TTC549 (cell line): ENCODE results near the gene CLN6.

Experiments used
- FAIRE-seq: peaks from 2 replicates; lab custom pipeline; 2012; peaks lifted over from hg19 to GRCh38; lab: Jason Lieb, UNC

CLN6 gene

GRCh38 chr15:68229386-68230156 lies at the start of gene CLN6:
Gene CLN6, minus strand, starts transcription at chr15:68229728. Its CDS starts 144 bp downstream, at chr15:68229584.
- FAIRE-seq: no peak

- no peak for FAIRE-seq
Observed at GRCh38 chr15:68278595-68279405, 49.3 kb upstream of the CLN6 start.

- no peak for FAIRE-seq
Observed at GRCh38 chr15:68278345-68278594, 48.7 kb upstream of the CLN6 start.

GRCh38 chr15:68277603-68278344 lies 48.2 kb upstream of the CLN6 start, which contains the start of gene FEM1B:
Gene FEM1B, plus strand, starts transcription at chr15:68277745. Its CDS starts 673 bp downstream, at chr15:68278418.
- no peak for FAIRE-seq

GRCh38 chr15:68277131-68277602 lies 47.6 kb upstream of the CLN6 start:
- FAIRE-seq: no peak

GRCh38 chr15:68276668-68277067 lies 47.1 kb upstream of the CLN6 start:
- FAIRE-seq: no peak

- no peak for FAIRE-seq
Observed at GRCh38 chr15:68275165-68275746, 45.7 kb upstream of the CLN6 start.

- FAIRE-seq: no peak
Observed at GRCh38 chr15:68274201-68274848, 44.8 kb upstream of the CLN6 start.

GRCh38 chr15:68272721-68273271 lies 43.3 kb upstream of the CLN6 start:
- FAIRE-seq: no peak

GRCh38 chr15:68271854-68272471 lies 42.4 kb upstream of the CLN6 start:
- no peak for FAIRE-seq

- no peak for FAIRE-seq
Observed at GRCh38 chr15:68268405-68268804, 38.9 kb upstream of the CLN6 start.

GRCh38 chr15:68265674-68266073 lies 36.1 kb upstream of the CLN6 start:
- FAIRE-seq: no peak

GRCh38 chr15:68265081-68265480 lies 35.6 kb upstream of the CLN6 start:
- no peak for FAIRE-seq

GRCh38 chr15:68264282-68264681 lies 34.8 kb upstream of the CLN6 start:
- FAIRE-seq: no peak

GRCh38 chr15:68262514-68263356 lies 33.2 kb upstream of the CLN6 start:
- no peak for FAIRE-seq

GRCh38 chr15:68261980-68262379 lies 32.5 kb upstream of the CLN6 start:
- no peak for FAIRE-seq

- FAIRE-seq: no peak
Observed at GRCh38 chr15:68261241-68261640, 31.7 kb upstream of the CLN6 start.

- FAIRE-seq: no peak
Observed at GRCh38 chr15:68259883-68260282, 30.4 kb upstream of the CLN6 start.

GRCh38 chr15:68258692-68259091 lies 29.2 kb upstream of the CLN6 start:
- FAIRE-seq: no peak
